ENCODE data around the gene BUD23.
"Not testable (repeated sequence)": the region's sequence is repeated elsewhere in the genome, so short reads cannot be mapped to it uniquely, and the experiment has no call there.

BUD23 gene

DNA sequence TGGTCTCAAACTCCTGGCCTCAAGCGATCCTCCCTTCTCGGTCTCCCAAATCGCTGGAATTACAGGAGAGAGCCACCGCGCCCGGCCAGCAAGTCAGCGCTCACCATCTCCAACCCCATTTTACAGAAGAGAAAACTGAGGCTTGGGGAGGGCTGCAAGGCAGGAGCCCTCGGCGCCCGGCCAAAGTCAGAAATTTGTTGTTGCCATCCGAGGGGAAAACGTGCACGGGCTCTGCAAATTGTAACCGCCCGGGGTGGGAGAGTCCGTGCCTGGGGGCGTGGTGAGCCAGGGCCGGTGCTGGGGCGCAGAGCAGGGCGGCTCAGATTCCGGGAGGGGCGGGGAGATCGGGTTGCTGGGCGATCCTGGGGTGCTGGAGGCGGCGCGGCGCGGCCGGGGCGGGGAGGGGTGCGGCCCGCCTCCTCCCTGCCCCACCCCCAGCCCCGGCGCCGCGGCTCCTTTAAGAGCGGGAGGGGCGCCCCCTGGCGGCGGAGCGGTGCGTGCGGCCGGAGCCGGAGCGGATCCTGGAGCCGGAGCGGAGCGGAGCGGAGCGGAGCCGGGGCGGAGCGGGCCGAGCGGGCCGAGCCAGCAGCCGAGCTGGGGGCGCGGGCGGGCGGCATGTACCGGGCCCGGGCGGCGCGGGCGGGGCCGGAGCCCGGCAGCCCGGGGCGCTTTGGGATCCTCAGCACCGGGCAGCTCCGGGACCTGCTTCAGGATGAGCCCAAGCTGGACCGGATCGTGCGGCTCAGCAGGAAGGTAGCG lies 15.9 kb upstream of the BUD23 start, which contains the start of gene VPS37D:
Gene VPS37D (plus strand): TSS at position 488 of the 759 bp plus-strand sequence. CDS start 128 bp downstream, at position 616.
- no peaks in the 10 kb centered on the region for H3K36me3 ChIP-seq (ENCODE audit: control insufficient read depth in 2 of 2, insufficient read depth in 2 of 2, low read length in 2 of 2)
- no peaks in the 10 kb centered on the region for H3K9me3 ChIP-seq (ENCODE audit: control insufficient read depth in 2 of 2, low read length in 2 of 2)
- peaks cover 7 to 12% of the 10 kb centered on the region in 2 donors for H3K4me1 ChIP-seq (ENCODE audit: control insufficient read depth in 2 of 2, insufficient read depth in 2 of 2, low read length in 2 of 2)
- peak within 1 kb of the TSS; percentile 52 to 60 for H3K9ac ChIP-seq (ENCODE audit: low read depth in 1 of 2, low read length in 2 of 2)
- H3K4me3 ChIP-seq (ENCODE audit: low read length in 2 of 2): peak within 1 kb of the TSS; percentile 48 to 54
- no peak within 1 kb of the TSS for H3K27ac ChIP-seq (ENCODE audit: low read depth in 2 of 2, low read length in 2 of 2)
- peaks cover 0 to 4% of the 10 kb centered on the region in 2 donors for H3K27me3 ChIP-seq (ENCODE audit: control insufficient read depth in 2 of 2, insufficient read depth in 2 of 2, low read length in 2 of 2)

DNA sequence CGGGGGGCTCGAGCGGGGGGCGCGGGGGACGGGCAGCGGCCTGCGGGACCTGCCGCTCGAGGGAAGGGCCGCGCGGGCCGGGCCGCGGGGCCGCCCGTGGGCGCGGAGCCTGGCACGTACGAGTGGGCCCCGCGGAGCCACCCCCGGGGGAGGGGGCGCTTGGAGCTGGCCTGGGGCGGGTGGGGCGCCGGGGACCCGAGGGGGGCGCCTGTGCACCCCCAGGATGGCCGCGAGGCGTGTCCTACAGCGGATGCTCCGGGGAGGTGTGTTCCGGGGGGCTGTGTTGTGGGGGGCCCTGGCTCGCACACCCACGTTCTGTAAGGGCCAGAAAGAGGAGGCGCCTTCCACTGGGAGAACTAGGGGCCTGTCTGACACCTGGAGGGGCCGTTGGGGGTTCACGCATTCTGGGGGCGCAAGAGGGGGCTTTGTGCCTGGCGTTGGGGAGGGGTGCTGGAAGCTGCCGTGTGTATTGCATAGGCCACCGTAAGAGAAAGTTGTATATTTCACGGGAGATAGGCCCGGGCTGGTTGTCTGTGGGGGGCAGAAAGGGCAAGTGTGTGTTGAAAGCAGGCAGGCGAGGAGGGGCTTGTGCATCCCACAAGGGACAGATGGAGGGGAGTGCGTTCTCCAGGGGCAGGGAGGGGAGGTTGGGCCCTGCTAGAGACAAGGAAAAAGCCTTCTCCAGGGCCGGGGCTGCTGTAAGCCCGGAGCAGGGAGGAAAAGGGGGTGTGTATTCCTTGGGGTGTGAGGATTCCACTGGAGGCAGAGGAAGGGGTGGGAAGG lies 15.1 kb upstream of the BUD23 start:
- no peak overlapping the region for H3K27ac ChIP-seq (ENCODE audit: low read depth in 2 of 2, low read length in 2 of 2)

DNA sequence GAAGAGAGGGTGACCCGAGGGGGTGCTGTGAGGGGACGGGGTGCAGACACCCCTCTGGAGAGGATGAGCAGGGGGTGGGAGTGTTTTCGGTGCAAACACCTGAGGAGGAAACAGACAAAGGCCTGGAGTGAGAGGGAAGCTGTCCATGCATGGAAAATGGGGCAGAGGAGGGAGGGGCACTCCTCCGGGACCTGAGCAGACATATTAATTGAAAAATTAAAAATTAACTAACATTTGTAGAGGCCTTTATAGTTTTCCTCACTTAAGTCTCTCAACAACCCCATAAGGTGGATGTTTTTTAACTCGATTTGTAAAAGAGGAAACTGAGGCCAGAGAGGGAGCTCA lies 14.5 kb upstream of the BUD23 start:
- Histone ChIP-seq H3K27me3 (ENCODE audit: control insufficient read depth in 2 of 2, insufficient read depth in 2 of 2, low read length in 2 of 2) (peaks cover 0 to 4% of the 10 kb centered on the region in 2 donors), H3K9ac (ENCODE audit: low read depth in 1 of 2, low read length in 2 of 2) (no peak overlapping the region), H3K27ac (ENCODE audit: low read depth in 2 of 2, low read length in 2 of 2) (no peak overlapping the region)

More for the DNA sequence above, 15.1 kb upstream of the BUD23 start:
- Histone ChIP-seq H3K4me3 (ENCODE audit: low read length in 2 of 2) (peak overlapping the region; percentile 48 to 54), H3K4me1 (ENCODE audit: control insufficient read depth in 2 of 2, insufficient read depth in 2 of 2, low read length in 2 of 2) (peaks cover 7 to 12% of the 10 kb centered on the region in 2 donors), H3K9ac (ENCODE audit: low read depth in 1 of 2, low read length in 2 of 2) (peak overlapping the region; percentile 52 to 60), H3K9me3 (ENCODE audit: control insufficient read depth in 2 of 2, low read length in 2 of 2) (no peaks in the 10 kb centered on the region), H3K27me3 (ENCODE audit: control insufficient read depth in 2 of 2, insufficient read depth in 2 of 2, low read length in 2 of 2) (peaks cover 0 to 4% of the 10 kb centered on the region in 2 donors), H3K36me3 (ENCODE audit: control insufficient read depth in 2 of 2, insufficient read depth in 2 of 2, low read length in 2 of 2) (no peaks in the 10 kb centered on the region)

DNA sequence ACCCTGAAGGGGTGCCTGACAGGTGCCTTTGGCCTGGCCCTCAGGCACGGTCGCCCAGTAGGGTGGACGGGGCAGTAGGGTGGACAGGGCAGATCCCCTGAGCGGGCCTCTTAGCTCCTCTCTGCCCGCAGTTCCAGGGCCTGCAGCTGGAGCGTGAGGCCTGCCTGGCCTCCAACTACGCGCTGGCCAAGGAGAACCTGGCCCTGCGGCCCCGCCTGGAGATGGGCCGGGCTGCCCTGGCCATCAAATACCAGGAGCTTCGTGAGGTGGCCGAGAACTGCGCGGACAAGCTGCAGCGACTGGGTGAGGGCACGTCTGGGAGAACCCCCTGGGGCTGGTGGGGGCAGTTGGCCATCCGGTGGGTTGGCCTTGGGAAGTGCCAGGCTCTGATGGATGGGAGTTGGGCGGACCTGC lies 14.1 kb upstream of the BUD23 start:
- no peaks in the 10 kb centered on the region for H3K36me3 ChIP-seq (ENCODE audit: control insufficient read depth in 2 of 2, insufficient read depth in 2 of 2, low read length in 2 of 2)
- no peaks in the 10 kb centered on the region for H3K9me3 ChIP-seq (ENCODE audit: control insufficient read depth in 2 of 2, low read length in 2 of 2)
- H3K4me3 ChIP-seq (ENCODE audit: low read length in 2 of 2): no peak overlapping the region
- peaks cover 0 to 4% of the 10 kb centered on the region in 2 donors for H3K27me3 ChIP-seq (ENCODE audit: control insufficient read depth in 2 of 2, insufficient read depth in 2 of 2, low read length in 2 of 2)
- H3K27ac ChIP-seq (ENCODE audit: low read depth in 2 of 2, low read length in 2 of 2): no peak overlapping the region
- no peak overlapping the region for H3K9ac ChIP-seq (ENCODE audit: low read depth in 1 of 2, low read length in 2 of 2)
- peaks cover 7 to 12% of the 10 kb centered on the region in 2 donors for H3K4me1 ChIP-seq (ENCODE audit: control insufficient read depth in 2 of 2, insufficient read depth in 2 of 2, low read length in 2 of 2)

More for the DNA sequence above, 14.5 kb upstream of the BUD23 start:
- Histone ChIP-seq H3K9me3 (ENCODE audit: control insufficient read depth in 2 of 2, low read length in 2 of 2) (no peaks in the 10 kb centered on the region), H3K4me1 (ENCODE audit: control insufficient read depth in 2 of 2, insufficient read depth in 2 of 2, low read length in 2 of 2) (peaks cover 7 to 12% of the 10 kb centered on the region in 2 donors), H3K36me3 (ENCODE audit: control insufficient read depth in 2 of 2, insufficient read depth in 2 of 2, low read length in 2 of 2) (no peaks in the 10 kb centered on the region), H3K4me3 (ENCODE audit: low read length in 2 of 2) (peak overlapping the region; percentile 48 to 54)

DNA sequence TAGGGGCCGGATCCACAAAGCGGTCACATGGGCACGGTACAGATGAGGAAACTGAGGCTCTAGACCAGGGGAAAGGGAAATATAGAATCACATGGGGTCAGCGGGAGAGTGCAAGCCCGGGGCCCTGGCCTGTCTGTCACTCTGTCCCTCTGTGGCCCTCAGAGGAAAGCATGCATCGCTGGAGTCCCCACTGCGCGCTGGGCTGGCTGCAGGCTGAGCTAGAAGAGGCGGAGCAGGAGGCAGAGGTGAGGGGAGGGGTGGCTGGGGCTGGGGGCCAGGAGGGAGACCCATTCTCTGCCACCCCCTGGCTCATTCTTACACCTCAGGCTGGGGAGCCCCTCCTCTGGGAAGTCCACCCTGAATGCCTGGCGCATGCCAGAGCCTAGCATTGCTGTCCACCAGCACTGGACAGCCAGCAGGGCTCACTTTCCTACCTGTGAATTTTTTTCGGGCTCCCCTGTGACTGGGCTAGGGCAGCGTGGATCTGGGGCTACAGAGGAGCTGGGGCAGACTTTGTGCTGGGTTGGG lies 13.5 kb upstream of the BUD23 start:
- Histone ChIP-seq H3K4me1 (ENCODE audit: control insufficient read depth in 2 of 2, insufficient read depth in 2 of 2, low read length in 2 of 2) (peaks cover 7 to 12% of the 10 kb centered on the region in 2 donors), H3K9me3 (ENCODE audit: control insufficient read depth in 2 of 2, low read length in 2 of 2) (no peaks in the 10 kb centered on the region), H3K4me3 (ENCODE audit: low read length in 2 of 2) (no peak overlapping the region), H3K36me3 (ENCODE audit: control insufficient read depth in 2 of 2, insufficient read depth in 2 of 2, low read length in 2 of 2) (no peaks in the 10 kb centered on the region), H3K27me3 (ENCODE audit: control insufficient read depth in 2 of 2, insufficient read depth in 2 of 2, low read length in 2 of 2) (peaks cover 0 to 4% of the 10 kb centered on the region in 2 donors), H3K27ac (ENCODE audit: low read depth in 2 of 2, low read length in 2 of 2) (no peak overlapping the region), H3K9ac (ENCODE audit: low read depth in 1 of 2, low read length in 2 of 2) (no peak overlapping the region)

DNA sequence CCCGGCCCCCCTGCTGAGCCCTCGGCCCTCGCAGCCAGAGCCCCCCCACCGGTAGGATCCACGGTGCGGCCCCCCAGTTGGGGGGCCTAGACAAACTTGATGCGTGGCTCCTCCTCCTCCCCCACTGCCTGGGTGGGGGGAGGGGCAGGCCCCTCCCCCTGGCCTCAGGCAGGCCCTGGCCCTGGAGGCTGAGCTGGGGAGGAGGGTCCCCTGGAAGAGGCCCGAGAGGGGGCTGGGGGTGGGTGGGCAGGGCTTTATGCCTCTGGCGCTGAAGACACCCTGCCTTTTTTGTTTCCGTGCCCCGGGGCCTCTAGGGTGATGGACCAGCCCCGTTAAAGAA lies 12.1 kb upstream of the BUD23 start:
- Histone ChIP-seq H3K27me3 (ENCODE audit: control insufficient read depth in 2 of 2, insufficient read depth in 2 of 2, low read length in 2 of 2) (peaks cover 0 to 4% of the 10 kb centered on the region in 2 donors), H3K9ac (ENCODE audit: low read depth in 1 of 2, low read length in 2 of 2) (no peak overlapping the region), H3K4me1 (ENCODE audit: control insufficient read depth in 2 of 2, insufficient read depth in 2 of 2, low read length in 2 of 2) (peaks cover 4 to 6% of the 10 kb centered on the region in 2 donors)

DNA sequence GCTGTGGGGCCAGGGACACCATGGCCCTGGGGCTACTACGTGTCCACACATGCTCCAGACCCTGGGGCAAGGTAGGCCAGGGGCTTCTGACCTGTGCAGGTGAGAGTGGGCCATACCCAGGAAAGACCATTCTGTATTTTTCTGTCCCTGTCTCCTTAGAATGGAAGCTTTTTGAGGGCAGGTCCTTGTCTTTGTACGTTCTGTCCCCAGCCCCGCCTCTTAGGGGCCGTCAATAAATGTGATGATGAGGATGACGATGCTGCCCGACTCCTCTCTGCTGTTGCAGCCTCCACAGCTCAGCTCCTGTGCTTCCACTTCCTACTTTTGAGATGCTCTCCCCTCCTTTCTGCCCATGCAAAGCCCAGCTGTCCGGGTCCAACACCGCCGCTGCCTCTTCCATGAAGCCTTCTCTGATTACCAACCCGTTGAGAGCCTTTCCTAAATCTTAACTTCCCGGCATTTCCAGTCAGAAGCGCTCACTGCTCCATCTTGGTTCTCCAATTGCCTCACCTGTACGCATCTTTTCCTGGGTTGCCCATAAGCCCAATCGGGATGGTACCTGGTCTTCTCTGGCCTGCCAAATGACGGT lies 11.4 kb upstream of the BUD23 start:
- H3K9ac ChIP-seq (ENCODE audit: low read depth in 1 of 2, low read length in 2 of 2): no peak overlapping the region

More for the DNA sequence above, 12.1 kb upstream of the BUD23 start:
- Histone ChIP-seq H3K4me3 (ENCODE audit: low read length in 2 of 2) (no peak overlapping the region), H3K9me3 (ENCODE audit: control insufficient read depth in 2 of 2, low read length in 2 of 2) (no peaks in the 10 kb centered on the region), H3K36me3 (ENCODE audit: control insufficient read depth in 2 of 2, insufficient read depth in 2 of 2, low read length in 2 of 2) (no peaks in the 10 kb centered on the region), H3K27ac (ENCODE audit: low read depth in 2 of 2, low read length in 2 of 2) (no peak overlapping the region)

DNA sequence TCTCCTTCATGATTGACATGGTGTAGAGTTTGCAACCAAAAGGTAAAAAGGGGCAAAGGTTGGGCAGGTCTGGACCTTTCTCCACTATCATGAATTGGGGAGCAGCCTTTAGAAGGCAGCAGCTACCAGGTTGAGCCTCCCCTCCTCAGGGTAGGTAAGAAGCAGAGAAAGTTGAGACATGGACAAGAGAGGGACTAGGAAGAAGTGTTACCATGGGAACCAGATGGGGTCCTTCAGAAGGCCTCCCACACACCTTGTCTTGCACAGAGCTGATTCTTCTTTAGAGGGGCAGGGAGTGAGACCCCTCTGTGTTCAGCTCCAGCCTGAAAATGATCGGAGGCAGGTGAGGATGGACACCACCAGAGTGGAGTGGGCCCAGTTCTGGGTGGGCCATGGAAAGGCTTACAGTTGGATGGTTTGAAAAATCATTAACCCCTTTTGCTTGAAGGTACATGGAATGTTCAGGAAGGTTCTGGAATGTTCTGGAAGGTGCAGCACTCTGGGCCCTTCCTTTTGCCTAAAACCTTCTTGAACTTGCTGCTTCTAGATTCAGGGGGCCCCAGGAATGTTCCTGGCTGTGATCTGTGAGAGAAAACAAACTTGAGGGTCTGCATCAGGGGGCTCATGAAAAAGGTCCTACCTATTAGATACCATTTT lies 8.8 kb upstream of the BUD23 start:
- Histone ChIP-seq H3K9me3 (ENCODE audit: control insufficient read depth in 2 of 2, low read length in 2 of 2) (no peaks in the 10 kb centered on the region), H3K4me1 (ENCODE audit: control insufficient read depth in 2 of 2, insufficient read depth in 2 of 2, low read length in 2 of 2) (no peaks in the 10 kb centered on the region), H3K9ac (ENCODE audit: low read depth in 1 of 2, low read length in 2 of 2) (no peak overlapping the region), H3K27me3 (ENCODE audit: control insufficient read depth in 2 of 2, insufficient read depth in 2 of 2, low read length in 2 of 2) (no peaks in the 10 kb centered on the region), H3K4me3 (ENCODE audit: low read length in 2 of 2) (no peak overlapping the region), H3K36me3 (ENCODE audit: control insufficient read depth in 2 of 2, insufficient read depth in 2 of 2, low read length in 2 of 2) (peaks cover 3 to 8% of the 10 kb centered on the region in 2 donors), H3K27ac (ENCODE audit: low read depth in 2 of 2, low read length in 2 of 2) (no peak overlapping the region)

More for the DNA sequence above, 11.4 kb upstream of the BUD23 start:
- Histone ChIP-seq H3K36me3 (ENCODE audit: control insufficient read depth in 2 of 2, insufficient read depth in 2 of 2, low read length in 2 of 2) (no peaks in the 10 kb centered on the region), H3K4me1 (ENCODE audit: control insufficient read depth in 2 of 2, insufficient read depth in 2 of 2, low read length in 2 of 2) (peaks cover 4 to 6% of the 10 kb centered on the region in 2 donors), H3K27me3 (ENCODE audit: control insufficient read depth in 2 of 2, insufficient read depth in 2 of 2, low read length in 2 of 2) (peaks cover 0 to 4% of the 10 kb centered on the region in 2 donors), H3K4me3 (ENCODE audit: low read length in 2 of 2) (no peak overlapping the region), H3K9me3 (ENCODE audit: control insufficient read depth in 2 of 2, low read length in 2 of 2) (no peaks in the 10 kb centered on the region), H3K27ac (ENCODE audit: low read depth in 2 of 2, low read length in 2 of 2) (no peak overlapping the region)

DNA sequence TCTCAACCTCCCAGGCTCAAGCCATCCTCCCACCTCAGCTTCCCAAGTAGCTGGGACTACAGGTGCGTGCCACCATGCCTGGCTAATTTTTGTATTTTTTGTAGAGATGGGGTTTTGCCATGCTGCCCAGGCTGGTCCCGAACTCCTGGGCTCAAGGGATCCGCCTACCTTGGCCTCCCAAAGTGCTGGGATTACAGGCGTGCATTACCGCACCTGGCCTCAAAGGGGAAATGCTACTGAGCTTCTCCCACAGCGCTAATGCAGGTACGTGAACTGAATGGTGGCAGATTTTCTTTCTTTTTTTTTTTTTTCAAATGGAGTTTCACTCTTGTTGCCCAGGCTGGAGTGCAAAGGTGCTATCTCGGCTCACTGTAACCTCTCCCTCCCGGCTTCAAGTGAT lies 7.3 kb upstream of the BUD23 start:
- H3K27me3 ChIP-seq (ENCODE audit: control insufficient read depth in 2 of 2, insufficient read depth in 2 of 2, low read length in 2 of 2); H3K9me3 ChIP-seq (ENCODE audit: control insufficient read depth in 2 of 2, low read length in 2 of 2); H3K27ac ChIP-seq (ENCODE audit: low read depth in 2 of 2, low read length in 2 of 2); H3K9ac ChIP-seq (ENCODE audit: low read depth in 1 of 2, low read length in 2 of 2); H3K4me3 ChIP-seq (ENCODE audit: low read length in 2 of 2); H3K4me1 ChIP-seq (ENCODE audit: control insufficient read depth in 2 of 2, insufficient read depth in 2 of 2, low read length in 2 of 2): not testable (repeated sequence)
- H3K36me3 ChIP-seq (ENCODE audit: control insufficient read depth in 2 of 2, insufficient read depth in 2 of 2, low read length in 2 of 2): peaks cover 3 to 14% of the 10 kb centered on the region in 2 donors
